HEK293T (cell line): Measurements from ENCODE around the gene LMOD1.

Experiments
- CTCF ChIA-PET: fragments of 350-600 bp; formaldehyde crosslinking; extraction: SDS; loops from one replicate; lab custom pipeline; 2021; ENCODE audit warnings: antibody characterized with exemption, inconsistent platforms; lab: Yijun Ruan, JAX
- POLR2A ChIA-PET: fragments of 350-600 bp; formaldehyde crosslinking; extraction: SDS; loops from one replicate; lab custom pipeline; 2020; ENCODE audit warnings: antibody characterized with exemption, inconsistent platforms; lab: Yijun Ruan, JAX
- DNase-seq: peaks from one replicate; pipeline ENCODE4 v3.0.0; 2012; ENCODE audit warnings: mixed read lengths; ENCODE audit errors: extremely low spot score
- ARNT ChIP-seq: fragments of 450-650 bp; IDR thresholded peaks from 2 replicates; pipeline ENCODE4 v1.6.1; 2017; ENCODE audit warnings: mild to moderate bottlenecking
- BHLHE40 ChIP-seq: fragments of 450-650 bp; IDR thresholded peaks from 2 replicates; pipeline ENCODE4 v1.6.1; 2016; ENCODE audit warnings: mild to moderate bottlenecking, moderate library complexity, borderline replicate concordance
- CTBP1 ChIP-seq: fragments of 450-650 bp; IDR thresholded peaks from 2 replicates; pipeline ENCODE4 v1.6.1; 2016; ENCODE audit warnings: borderline replicate concordance
- ELF4 ChIP-seq: fragments of 450-650 bp; IDR thresholded peaks from 2 replicates; pipeline ENCODE4 v1.6.1; 2017; ENCODE audit warnings: antibody characterized with exemption
- FOXA1 ChIP-seq: fragments of 450-650 bp; IDR thresholded peaks from 2 replicates; pipeline ENCODE4 v1.6.1; 2016; ENCODE audit warnings: mild to moderate bottlenecking
- FOXK2 ChIP-seq: fragments of 450-650 bp; IDR thresholded peaks from 2 replicates; pipeline ENCODE4 v1.6.1; 2016; ENCODE audit warnings: mild to moderate bottlenecking
- FOXM1 ChIP-seq: fragments of 450-650 bp; IDR thresholded peaks from 2 replicates; pipeline ENCODE4 v1.6.1; 2017; ENCODE audit warnings: mild to moderate bottlenecking, borderline replicate concordance
- HDGF ChIP-seq: fragments of 450-650 bp; IDR thresholded peaks from 2 replicates; pipeline ENCODE4 v1.6.1; 2017; ENCODE audit warnings: antibody characterized with exemption, borderline replicate concordance
- L3MBTL2 ChIP-seq: fragments of 450-650 bp; conservative IDR thresholded peaks from 2 replicates; pipeline ENCODE4 v1.6.1; 2016; ENCODE audit warnings: mild to moderate bottlenecking
- LEF1 ChIP-seq: fragments of 450-650 bp; IDR thresholded peaks from 2 replicates; pipeline ENCODE4 v1.6.1; 2017; ENCODE audit warnings: mild to moderate bottlenecking, borderline replicate concordance
- NFRKB ChIP-seq: fragments of 450-650 bp; IDR thresholded peaks from 2 replicates; pipeline ENCODE4 v1.6.1; 2016; ENCODE audit warnings: mild to moderate bottlenecking, moderate library complexity
- PKNOX1 ChIP-seq: fragments of 450-650 bp; IDR thresholded peaks from 2 replicates; pipeline ENCODE4 v1.6.1; 2016
- SP1 ChIP-seq: fragments of 450-650 bp; IDR thresholded peaks from 2 replicates; pipeline ENCODE4 v1.6.1; 2017
- SUZ12 ChIP-seq: fragments of 450-650 bp; IDR thresholded peaks from 2 replicates; pipeline ENCODE4 v1.6.1; 2016; ENCODE audit warnings: mild to moderate bottlenecking
- TARDBP ChIP-seq: fragments of 450-650 bp; IDR thresholded peaks from 2 replicates; pipeline ENCODE4 v1.6.1; 2016
- ZNF384 ChIP-seq: fragments of 450-650 bp; IDR thresholded peaks from 2 replicates; pipeline ENCODE4 v1.6.1; 2016

LMOD1 gene

GRCh38 chr1:201886103-201886885, 60.1 kb downstream of the LMOD1 start:
- ChIA-PET CTCF (interaction anchor here (0.7 to 1.6 kb wide), 3 partner anchors 10 to 177 kb away, joined by 3 to 7 read pairs (median 3); no protein-coding TSS in a partner anchor), POLR2A (interaction anchor here (1.1 kb wide), 1 partner anchor 69 kb away, joined by 3 read pairs; the partner anchor contains the start of gene TIMM17A)
- no peak for DNase-seq
- TF ChIP-seq BHLHE40 (no peak), FOXM1 (no peak), L3MBTL2 (no peak), HDGF (no peak), ARNT (no peak), NFRKB (no peak), TARDBP (no peak), LEF1 (no peak), ELF4 (no peak), ZNF384 (no peak), CTBP1 (no peak), FOXA1 (no peak), SP1 (no peak)

GRCh38 chr1:201885531-201886075, 60.7 kb downstream of the LMOD1 start:
- ChIA-PET POLR2A (interaction anchor here (1.1 kb wide), 1 partner anchor 70 kb away, joined by 3 read pairs; the partner anchor contains the start of gene TIMM17A), CTCF (interaction anchor here (1.6 kb wide), 1 partner anchor 87 kb away, joined by 3 read pairs; no protein-coding TSS in a partner anchor)
- no peak for TF ChIP-seq NFRKB
- TF ChIP-seq FOXM1: no peak
- no peak for TF ChIP-seq FOXK2
- no peak for TF ChIP-seq L3MBTL2
- no peak for TF ChIP-seq CTBP1
- TF ChIP-seq ZNF384: no peak
- TF ChIP-seq ARNT: no peak
- no peak for TF ChIP-seq BHLHE40
- TF ChIP-seq LEF1: no peak
- no peak for TF ChIP-seq HDGF
- TF ChIP-seq SP1: no peak
- TF ChIP-seq PKNOX1: no peak
- no peak for TF ChIP-seq FOXA1
- no peak for TF ChIP-seq ELF4
- no peak for TF ChIP-seq SUZ12
- no peak for DNase-seq

GRCh38 chr1:201884425-201884824, 61.9 kb downstream of the LMOD1 start:
- CTCF ChIA-PET: interaction anchor here (0.7 to 4.4 kb wide), 2 partner anchors 8 to 12 kb away, joined by 3 to 22 read pairs; no protein-coding TSS in a partner anchor
- POLR2A ChIA-PET: no interaction called here
- no peak for DNase-seq
- TF ChIP-seq ARNT (no peak), TARDBP (no peak), FOXA1 (no peak), SUZ12 (no peak), NFRKB (no peak), ZNF384 (no peak), BHLHE40 (no peak), HDGF (no peak), FOXM1 (no peak), SP1 (no peak), PKNOX1 (no peak), CTBP1 (no peak), ELF4 (no peak), FOXK2 (no peak), L3MBTL2 (no peak), LEF1 (no peak)

- ChIA-PET POLR2A (interaction anchor here (1.9 kb wide), 1 partner anchor 9 kb away, joined by 6 read pairs; no protein-coding TSS in a partner anchor), CTCF (interaction anchor here (4.4 kb wide), 1 partner anchor 12 kb away, joined by 22 read pairs; no protein-coding TSS in a partner anchor)
- TF ChIP-seq NFRKB: no peak
- no peak for DNase-seq
Measured at GRCh38 chr1:201883786-201884185, 62.6 kb downstream of the LMOD1 start.

- ChIA-PET CTCF (interaction anchor here (0.7 to 4.4 kb wide), 3 partner anchors 9 to 13 kb away, joined by 3 to 22 read pairs (median 4); no protein-coding TSS in a partner anchor), POLR2A (interaction anchor here (0.8 to 1.9 kb wide), 2 partner anchors 10 to 71 kb away, joined by 3 to 6 read pairs; no protein-coding TSS in a partner anchor)
- no peak for DNase-seq
- no peak for TF ChIP-seq SUZ12
- TF ChIP-seq ZNF384: no peak
- no peak for TF ChIP-seq L3MBTL2
- no peak for TF ChIP-seq FOXK2
- no peak for TF ChIP-seq CTBP1
- TF ChIP-seq LEF1: no peak
- TF ChIP-seq HDGF: no peak
- no peak for TF ChIP-seq ELF4
- TF ChIP-seq FOXA1: no peak
- no peak for TF ChIP-seq FOXM1
- TF ChIP-seq SP1: no peak
- no peak for TF ChIP-seq PKNOX1
- no peak for TF ChIP-seq ARNT
- TF ChIP-seq NFRKB: no peak
- TF ChIP-seq TARDBP: no peak
- no peak for TF ChIP-seq BHLHE40
Measured at GRCh38 chr1:201883266-201883665, 63.1 kb downstream of the LMOD1 start.
